GM15510 (cell line): ENCODE measurements around the gene AMBP.

ENCODE experiments used
- POLR2A ChIP-seq: IDR thresholded peaks from 3 replicates; pipeline ENCODE4 v1.6.1; 2011; ENCODE audit warnings: borderline replicate concordance; ENCODE audit not compliant: insufficient read length; ENCODE audit errors: extremely low read depth

Gene AMBP

GRCh38 chr9:114099669-114100270, 21.7 kb upstream of the AMBP start:
- TF ChIP-seq POLR2A = no peak

- TF ChIP-seq POLR2A = no peak
Observed at GRCh38 chr9:114098936-114099668, 21.0 kb upstream of the AMBP start, which contains the start of gene KIF12. Gene KIF12 (minus strand): TSS chr9:114099292. CDS start chr9:114099276, 16 bp downstream.

- TF ChIP-seq POLR2A = no peak
Observed at GRCh38 chr9:114098021-114098935, 20.2 kb upstream of the AMBP start.

GRCh38 chr9:114097613-114098020, 19.5 kb upstream of the AMBP start:
- no peak for TF ChIP-seq POLR2A

GRCh38 chr9:114096866-114097612, 18.9 kb upstream of the AMBP start:
- TF ChIP-seq POLR2A = no peak

GRCh38 chr9:114096041-114096511, 18.0 kb upstream of the AMBP start:
- no peak for TF ChIP-seq POLR2A

- TF ChIP-seq POLR2A = no peak
Observed at GRCh38 chr9:114094971-114095370, 16.9 kb upstream of the AMBP start.

- no peak for TF ChIP-seq POLR2A
Observed at GRCh38 chr9:114093761-114094505, 15.8 kb upstream of the AMBP start.

- no peak for TF ChIP-seq POLR2A
Observed at GRCh38 chr9:114093031-114093471, 15.0 kb upstream of the AMBP start.

GRCh38 chr9:114092336-114092735, 14.2 kb upstream of the AMBP start:
- no peak for TF ChIP-seq POLR2A

GRCh38 chr9:114091711-114092110, 13.6 kb upstream of the AMBP start:
- TF ChIP-seq POLR2A = no peak

GRCh38 chr9:114090798-114091197, 12.7 kb upstream of the AMBP start:
- no peak for TF ChIP-seq POLR2A

GRCh38 chr9:114089206-114089840, 11.2 kb upstream of the AMBP start:
- TF ChIP-seq POLR2A = no peak
